ENCODE measurements around the gene TIMM13.
A peak's percentile ranks its signal among the peaks of the same experiment; 100 is the strongest.

Gene TIMM13

GRCh38 chr19:2427429-2428320 lies at the start of gene TIMM13:
Gene TIMM13, minus strand, starts transcription at chr19:2427586. Its CDS starts 53 bp downstream, at chr19:2427533.
- ChIA-PET CTCF (interaction anchor here (0.6 to 8.6 kb wide), 5 partner anchors 10 to 209 kb away, joined by 3 to 87 read pairs (median 6); no protein-coding TSS in a partner anchor), POLR2A (interaction anchor here (0.7 to 2.0 kb wide), 9 partner anchors 15 to 212 kb away, joined by 3 to 14 read pairs (median 4); partner anchors contain the start of genes GADD45B, LMNB2, LSM7 and SPPL2B)
- peak within 1 kb of the TSS; percentile 92 for H3K4me3 ChIP-seq (ENCODE audit: low read depth, low read length)
- TF ChIP-seq CTCF (IDR thresholded peaks at IDR 0.05; ENCODE audit: insufficient read depth, low read length, missing control alignments), result no peak
- DNase-seq (ENCODE audit: low read depth, low spot score), result peak; percentile 76

- peak overlapping the region; percentile 100 for H3K4me3 ChIP-seq (ENCODE audit: low read depth, low read length)
- DNase-seq (ENCODE audit: low read depth, low spot score), result no peak
- ChIA-PET POLR2A (interaction anchor here (0.6 to 6.9 kb wide), 47 partner anchors 8 to 309 kb away, joined by 3 to 240 read pairs (median 9); partner anchors contain the start of genes LMNB2, THOP1 and TIMM13), CTCF (interaction anchor here (0.5 to 6.7 kb wide), 15 partner anchors 11 to 172 kb away, joined by 3 to 68 read pairs (median 4); no protein-coding TSS in a partner anchor)
- no peak for TF ChIP-seq CTCF (IDR thresholded peaks at IDR 0.05; ENCODE audit: insufficient read depth, low read length, missing control alignments)
Observed at GRCh38 chr19:2476451-2477140, 49.2 kb upstream of the TIMM13 start.

GRCh38 chr19:2475702-2476450 lies 48.5 kb upstream of the TIMM13 start, which contains the start of gene GADD45B:
Gene GADD45B, plus strand, starts transcription at chr19:2476127. Its CDS starts 232 bp downstream, at chr19:2476359.
- CTCF ChIA-PET, result interaction anchor here (0.5 to 6.7 kb wide), 19 partner anchors 10 to 486 kb away, joined by 3 to 68 read pairs (median 3); no protein-coding TSS in a partner anchor
- POLR2A ChIA-PET, result interaction anchor here (0.7 to 6.9 kb wide), 49 partner anchors 9 to 310 kb away, joined by 3 to 240 read pairs (median 7); partner anchors contain the start of genes LMNB2, THOP1 and TIMM13

GRCh38 chr19:2475018-2475701 lies 47.8 kb upstream of the TIMM13 start:
- no peak for TF ChIP-seq CTCF (IDR thresholded peaks at IDR 0.05; ENCODE audit: insufficient read depth, low read length, missing control alignments)
- peak overlapping the region; percentile 65 for H3K4me3 ChIP-seq (ENCODE audit: low read depth, low read length)
- DNase-seq (ENCODE audit: low read depth, low spot score), result no peak
- CTCF ChIA-PET, result interaction anchor here (0.8 to 6.7 kb wide), 9 partner anchors 9 to 162 kb away, joined by 3 to 68 read pairs (median 4); no protein-coding TSS in a partner anchor
- POLR2A ChIA-PET, result interaction anchor here (0.7 to 6.9 kb wide), 43 partner anchors 9 to 310 kb away, joined by 3 to 240 read pairs (median 9); partner anchors contain the start of genes LMNB2, THOP1 and TIMM13

More at GRCh38 chr19:2475702-2476450, 48.5 kb upstream of the TIMM13 start, which contains the start of gene GADD45B:
- DNase-seq (ENCODE audit: low read depth, low spot score), result peak; percentile 82
- no peak for TF ChIP-seq CTCF (IDR thresholded peaks at IDR 0.05; ENCODE audit: insufficient read depth, low read length, missing control alignments)
- peak within 1 kb of the TSS; percentile 100 for H3K4me3 ChIP-seq (ENCODE audit: low read depth, low read length)

All from AG04449 (cell line).